Measurements from ENCODE around the gene MTX1.

- TF ChIP-seq RAD21 (IDR thresholded peaks at IDR 0.05; ENCODE audit: low read length) (no peak), CTCF (conservative IDR thresholded peaks at IDR 0.05; ENCODE audit: low read depth, low read length) (no peak), POLR2A (IDR thresholded peaks at IDR 0.05; ENCODE audit: low read depth, low read length) (no peak), CEBPB (IDR thresholded peaks at IDR 0.05; ENCODE audit: low read depth, low read length) (no peak)
These were observed 33.1 kb upstream of the MTX1 start for GRCh38 chr1:155175281-155175926.
